Thyroid gland (tissue), 4 donors: ENCODE results near the gene CXCL11.

Experiments
- POLR2A ChIP-seq, 2 donors: fragments of 450-650 bp; IDR thresholded peaks; one replicate each; pipeline ENCODE4 v1.6.1; 2017; ENCODE audit warnings: antibody characterized with exemption in 2 of 2, mild to moderate bottlenecking in 2 of 2, moderate library complexity in 1 of 2
- TF ChIP-seq, protein P1 (sequence below), 6 experiments: fragments of 200-600 bp in 3 of 6; fragments of 450-650 bp in 3 of 6; sonication (generic) in 3 of 6; IDR thresholded peaks; one replicate each; pipeline ENCODE4 v1.5.1; 2016 to 2019; ENCODE audit warnings: antibody characterized with exemption in 6 of 6, mild to moderate bottlenecking in 2 of 6, inconsistent platforms in 1 of 6, moderate library complexity in 1 of 6

DNA sequence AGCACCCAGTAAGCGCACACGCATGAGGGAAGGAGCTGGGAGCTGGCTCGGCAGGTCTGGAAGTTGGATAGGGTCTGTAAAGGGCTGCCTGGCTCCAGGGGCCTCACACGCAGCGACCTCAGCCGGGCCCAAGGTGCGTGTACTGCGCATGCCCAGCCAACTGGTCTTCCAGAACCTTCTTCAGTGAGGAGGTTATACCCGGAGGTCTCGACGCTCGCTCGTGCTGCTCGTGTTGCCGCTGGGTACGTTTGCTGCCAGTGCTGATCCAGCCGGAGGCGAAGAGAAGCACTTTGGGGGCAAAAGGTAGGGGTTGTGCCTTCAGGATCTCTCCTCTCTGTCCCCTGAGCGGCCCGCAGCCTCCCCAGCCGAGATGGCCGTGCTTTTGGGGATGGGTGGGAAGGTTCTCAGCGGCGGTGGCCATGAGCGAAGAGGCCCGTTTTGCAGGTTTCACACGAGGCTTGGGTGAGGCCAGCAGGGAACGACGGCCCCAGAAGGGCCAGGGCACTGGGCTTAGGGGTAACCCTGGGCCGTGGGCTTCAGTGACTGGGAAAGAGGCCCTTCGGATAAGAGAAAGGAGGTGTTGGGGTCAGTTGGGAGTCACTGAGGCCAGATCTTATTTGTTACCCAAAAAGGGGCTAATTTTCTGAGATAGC, 24.7 kb downstream of the CXCL11 start:
- no peak for TF ChIP-seq POLR2A (IDR thresholded peaks at IDR 0.05)
- TF ChIP-seq, protein P1, sequence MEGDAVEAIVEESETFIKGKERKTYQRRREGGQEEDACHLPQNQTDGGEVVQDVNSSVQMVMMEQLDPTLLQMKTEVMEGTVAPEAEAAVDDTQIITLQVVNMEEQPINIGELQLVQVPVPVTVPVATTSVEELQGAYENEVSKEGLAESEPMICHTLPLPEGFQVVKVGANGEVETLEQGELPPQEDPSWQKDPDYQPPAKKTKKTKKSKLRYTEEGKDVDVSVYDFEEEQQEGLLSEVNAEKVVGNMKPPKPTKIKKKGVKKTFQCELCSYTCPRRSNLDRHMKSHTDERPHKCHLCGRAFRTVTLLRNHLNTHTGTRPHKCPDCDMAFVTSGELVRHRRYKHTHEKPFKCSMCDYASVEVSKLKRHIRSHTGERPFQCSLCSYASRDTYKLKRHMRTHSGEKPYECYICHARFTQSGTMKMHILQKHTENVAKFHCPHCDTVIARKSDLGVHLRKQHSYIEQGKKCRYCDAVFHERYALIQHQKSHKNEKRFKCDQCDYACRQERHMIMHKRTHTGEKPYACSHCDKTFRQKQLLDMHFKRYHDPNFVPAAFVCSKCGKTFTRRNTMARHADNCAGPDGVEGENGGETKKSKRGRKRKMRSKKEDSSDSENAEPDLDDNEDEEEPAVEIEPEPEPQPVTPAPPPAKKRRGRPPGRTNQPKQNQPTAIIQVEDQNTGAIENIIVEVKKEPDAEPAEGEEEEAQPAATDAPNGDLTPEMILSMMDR (IDR thresholded peaks at IDR 0.05): no peak
